Pancreas (tissue), 10 donors: ENCODE measurements around the gene PDLIM5. TPM values are rescaled to one million over a fixed set of nuclear protein-coding genes. Genes with fewer than 3 reads are reported as not detected.
"Not testable (repeated sequence)": the region's sequence is repeated elsewhere in the genome, so short reads cannot be mapped to it uniquely, and the experiment has no call there.

ENCODE experiments used
- ATAC-seq, 4 donors: fragments of 200-7000 bp; cut with Tn5 transposase; one replicate each; pipeline versions ENCODE4 v1.8.0 to v1.9.1; 2020; ENCODE audit warnings: mild to moderate bottlenecking in 4 of 4, moderate library complexity in 4 of 4
- DNase-seq, 6 donors: peaks; one replicate each; pipeline ENCODE4 v3.0.0-alpha.2; 2020
- FAIRE-seq: peaks from 2 replicates; lab custom pipeline; 2012; peaks lifted over from hg19 to GRCh38; lab: Jason Lieb, UNC
- H3K27ac ChIP-seq, 4 donors: fragments of 200-600 bp; sonication (generic); 1 replicate in 3 of 4; 2 replicates in 1 of 4; pipeline versions ENCODE4 v1.5.0 to v1.8.0; 2020
- H3K27me3 ChIP-seq, 4 donors: fragments of 200-600 bp; one replicate each; pipeline ENCODE4 v1.8.0; 2021
- H3K36me3 ChIP-seq, 3 donors: fragments of 200-600 bp; sonication (generic) in 1 of 3; one replicate each; pipeline versions ENCODE4 v1.5.0 to v1.8.0; 2020 to 2021
- H3K4me1 ChIP-seq, 3 donors: fragments of 200-600 bp; one replicate each; pipeline ENCODE4 v1.8.0; 2021
- H3K4me3 ChIP-seq, 4 donors: fragments of 200-600 bp; sonication (generic) in 2 of 4; one replicate each; pipeline versions ENCODE4 v1.5.0 to v1.8.0; 2020 to 2021
- H3K9me3 ChIP-seq, 4 donors: fragments of 200-600 bp; one replicate each; pipeline ENCODE4 v1.8.0; 2021
- WGBS, 2 donors: extraction: QIAGEN DNeasy Blood & Tissue Kit; methylation state at CpG; one replicate each; pipeline ENCODE4 v1.1.7; 2013; 5-methylcytosine and 5-hydroxymethylcytosine counted together
- intact Hi-C, 3 donors: fragments of 100-400 bp; cut with DNase I; formaldehyde crosslinking; loops; one replicate each; pipeline versions ENCODE4 v1.11.1 to v1.14.2; 2022
- polyA plus RNA-seq, 2 donors: library from polyadenylated mRNA; stranded (reverse); fragments of 200-250 nt; gene quantifications; one replicate each; pipeline ENCODE4 v1.2.3, GENCODE V29; 2013
- total RNA-seq, 6 donors: library from RNA; stranded (reverse); fragmentation: NEBNext Ultra II Directional in 4 of 6; extraction: Animal tissue kit (Norgen Biotek cat#: 25700) in 4 of 6; gene quantifications; one replicate each; pipeline versions ENCODE4 v1.2.1 to v1.2.4, GENCODE V29; 2021 to 2023
- TF ChIP-seq, protein P1 (sequence below), 4 donors: fragments of 200-600 bp; sonication (generic) in 3 of 4; IDR thresholded peaks; one replicate each; pipeline versions ENCODE4 v1.5.0 to v1.8.0; 2021; ENCODE audit warnings: antibody characterized with exemption in 4 of 4
- donor health status: healthy with polysubstance abuse.
- donor health status: DM: no; HTN: no; CAD: no; lungs with moderate emphysema.
- donor health status: DM: no; HTN: no; CAD: no.
- donor health status: control.
- donor health status: control.
- donor health status: Bipolar disorder and iron deficiency.
- donor health status: DM: yes; HTN: yes; CAD: no.
- donor health status: DM: no; HTN: no; CAD: no.
- donor health status: DM: no; HTN: no; CAD: no.
- donor health status: DM: yes; HTN: yes; CAD: no.

PDLIM5 gene, protein sequence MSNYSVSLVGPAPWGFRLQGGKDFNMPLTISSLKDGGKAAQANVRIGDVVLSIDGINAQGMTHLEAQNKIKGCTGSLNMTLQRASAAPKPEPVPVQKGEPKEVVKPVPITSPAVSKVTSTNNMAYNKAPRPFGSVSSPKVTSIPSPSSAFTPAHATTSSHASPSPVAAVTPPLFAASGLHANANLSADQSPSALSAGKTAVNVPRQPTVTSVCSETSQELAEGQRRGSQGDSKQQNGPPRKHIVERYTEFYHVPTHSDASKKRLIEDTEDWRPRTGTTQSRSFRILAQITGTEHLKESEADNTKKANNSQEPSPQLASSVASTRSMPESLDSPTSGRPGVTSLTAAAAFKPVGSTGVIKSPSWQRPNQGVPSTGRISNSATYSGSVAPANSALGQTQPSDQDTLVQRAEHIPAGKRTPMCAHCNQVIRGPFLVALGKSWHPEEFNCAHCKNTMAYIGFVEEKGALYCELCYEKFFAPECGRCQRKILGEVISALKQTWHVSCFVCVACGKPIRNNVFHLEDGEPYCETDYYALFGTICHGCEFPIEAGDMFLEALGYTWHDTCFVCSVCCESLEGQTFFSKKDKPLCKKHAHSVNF
- total RNA-seq (10 to 100 TPM; 47.1 to 99.0 (median 53.4) TPM), polyA plus RNA-seq (10 to 100 TPM; 13.2 to 18.1 TPM)

DNA sequence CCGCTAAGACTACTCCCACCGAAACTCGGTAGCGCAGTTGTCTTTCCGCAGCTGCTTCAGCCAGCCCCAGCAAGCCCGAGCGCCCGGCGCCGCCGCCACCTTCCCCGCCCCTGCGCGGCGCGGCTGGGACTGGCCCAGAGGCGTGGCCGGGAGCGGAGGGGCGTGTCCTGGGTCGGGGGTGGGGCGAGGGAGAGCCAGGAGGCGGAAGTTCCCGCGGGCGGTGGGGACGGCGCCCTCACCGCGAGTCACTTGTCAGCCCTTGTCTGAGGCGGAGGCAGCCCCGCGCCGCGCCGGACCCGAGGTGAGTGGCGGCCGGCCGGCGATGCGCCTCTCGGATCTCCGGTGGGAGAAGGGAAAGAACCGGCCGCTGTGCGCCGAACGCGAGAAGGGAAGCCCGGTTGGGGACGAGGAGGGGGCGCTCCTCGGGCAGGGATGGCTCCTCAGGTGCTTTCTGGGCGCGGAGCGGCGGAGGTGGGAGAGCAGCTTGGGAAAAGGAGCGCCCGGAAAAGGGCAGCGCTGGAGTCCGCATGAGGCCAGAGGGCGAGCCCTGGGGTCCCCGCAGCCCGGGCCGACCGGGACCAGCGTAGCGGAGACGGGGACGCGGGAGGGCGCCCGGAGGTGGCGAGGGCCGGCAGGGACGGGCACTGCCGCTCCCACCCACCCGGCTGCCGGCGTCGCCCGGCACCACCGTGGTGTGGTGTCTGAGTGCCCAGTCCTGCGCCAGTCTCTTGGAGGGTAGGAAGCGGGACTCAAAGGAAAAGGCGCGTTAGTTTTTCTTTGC lies at the start of gene PDLIM5:
PDLIM5 (plus strand) TSS at position 248 of the 781 bp plus-strand sequence. CDS start 3,347 bp downstream, outside the sequence.
- intact Hi-C loops: no loop called here
- peak; percentile 88 to 98 (median 92) for DNase-seq
- 0% methylated on average over 67 to 88 of the region's 88 CpGs for WGBS, 2 donors
- Histone ChIP-seq H3K36me3 (peaks cover 0 to 6% (median 0%) of the 10 kb centered on the region in 3 donors), H3K27me3 (no peaks in the 10 kb centered on the region), H3K4me3 (peak within 1 kb of the TSS; percentile 83 to 96 (median 92)), H3K9me3 (no peaks in the 10 kb centered on the region), H3K27ac (peak within 1 kb of the TSS; percentile 93 to 96 (median 95)), H3K4me1 (peaks cover 15 to 34% (median 19%) of the 10 kb centered on the region in 3 donors)
- FAIRE-seq: no peak
- TF ChIP-seq, protein P1, sequence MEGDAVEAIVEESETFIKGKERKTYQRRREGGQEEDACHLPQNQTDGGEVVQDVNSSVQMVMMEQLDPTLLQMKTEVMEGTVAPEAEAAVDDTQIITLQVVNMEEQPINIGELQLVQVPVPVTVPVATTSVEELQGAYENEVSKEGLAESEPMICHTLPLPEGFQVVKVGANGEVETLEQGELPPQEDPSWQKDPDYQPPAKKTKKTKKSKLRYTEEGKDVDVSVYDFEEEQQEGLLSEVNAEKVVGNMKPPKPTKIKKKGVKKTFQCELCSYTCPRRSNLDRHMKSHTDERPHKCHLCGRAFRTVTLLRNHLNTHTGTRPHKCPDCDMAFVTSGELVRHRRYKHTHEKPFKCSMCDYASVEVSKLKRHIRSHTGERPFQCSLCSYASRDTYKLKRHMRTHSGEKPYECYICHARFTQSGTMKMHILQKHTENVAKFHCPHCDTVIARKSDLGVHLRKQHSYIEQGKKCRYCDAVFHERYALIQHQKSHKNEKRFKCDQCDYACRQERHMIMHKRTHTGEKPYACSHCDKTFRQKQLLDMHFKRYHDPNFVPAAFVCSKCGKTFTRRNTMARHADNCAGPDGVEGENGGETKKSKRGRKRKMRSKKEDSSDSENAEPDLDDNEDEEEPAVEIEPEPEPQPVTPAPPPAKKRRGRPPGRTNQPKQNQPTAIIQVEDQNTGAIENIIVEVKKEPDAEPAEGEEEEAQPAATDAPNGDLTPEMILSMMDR (IDR thresholded peaks at IDR 0.05): no peak
- ATAC-seq: peak; percentile 86 to 92 (median 90)

DNA sequence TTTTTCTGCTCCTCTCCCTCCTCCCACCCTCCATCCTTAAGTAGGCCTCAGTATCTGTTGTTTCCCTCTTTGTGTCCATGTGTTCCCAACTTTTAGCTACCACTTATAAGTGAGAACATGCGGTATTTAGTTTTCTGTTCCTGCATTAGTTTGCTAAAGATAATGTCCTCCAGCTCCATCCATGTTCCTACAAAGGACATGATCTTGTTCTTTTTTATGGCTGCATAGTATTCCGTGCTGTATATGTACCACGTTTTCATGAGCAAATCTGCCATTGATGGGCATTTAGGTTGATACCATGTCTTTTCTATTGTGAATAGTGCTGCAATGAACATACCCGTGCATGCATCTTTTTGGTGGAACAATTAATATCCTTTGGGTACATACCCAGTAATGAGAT lies 49.3 kb upstream of the PDLIM5 start:
- H3K36me3 ChIP-seq, H3K4me3 ChIP-seq, H3K27me3 ChIP-seq, DNase-seq, H3K4me1 ChIP-seq, H3K27ac ChIP-seq, intact Hi-C loops, ATAC-seq, FAIRE-seq, H3K9me3 ChIP-seq: not testable (repeated sequence)
- 86 to 89% methylated on average over 4 of the region's 4 CpGs for WGBS, 2 donors

DNA sequence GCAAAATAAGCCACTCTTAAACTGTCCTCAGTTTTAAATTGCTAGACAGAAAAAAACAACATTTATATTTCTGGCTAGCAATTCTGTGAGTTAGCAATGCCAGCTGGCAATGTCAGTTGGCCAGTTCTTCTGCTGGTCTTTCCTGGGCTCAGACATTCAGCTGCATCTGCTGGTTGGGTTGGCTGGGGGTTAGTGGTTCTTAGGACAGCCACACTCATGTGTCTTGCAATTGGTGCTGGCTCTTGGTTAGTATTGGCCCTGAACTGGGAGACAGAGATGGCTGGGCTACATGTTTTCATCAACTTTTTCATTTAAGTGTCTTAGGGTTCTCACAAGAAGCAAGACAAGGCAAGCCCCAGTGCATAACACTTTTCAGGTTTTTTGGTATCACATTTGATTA lies 48.0 kb upstream of the PDLIM5 start:
- Histone ChIP-seq H3K4me3 (no peak overlapping the region), H3K9me3 (no peaks in the 10 kb centered on the region), H3K27me3 (no peaks in the 10 kb centered on the region), H3K4me1 (peaks cover 0 to 5% (median 0%) of the 10 kb centered on the region in 3 donors), H3K27ac (no peak overlapping the region), H3K36me3 (no peaks in the 10 kb centered on the region)
- FAIRE-seq (no peak), ATAC-seq (no peak), DNase-seq (no peak)
- TF ChIP-seq, protein P1 (IDR thresholded peaks at IDR 0.05): no peak
- intact Hi-C loops: no loop called here

DNA sequence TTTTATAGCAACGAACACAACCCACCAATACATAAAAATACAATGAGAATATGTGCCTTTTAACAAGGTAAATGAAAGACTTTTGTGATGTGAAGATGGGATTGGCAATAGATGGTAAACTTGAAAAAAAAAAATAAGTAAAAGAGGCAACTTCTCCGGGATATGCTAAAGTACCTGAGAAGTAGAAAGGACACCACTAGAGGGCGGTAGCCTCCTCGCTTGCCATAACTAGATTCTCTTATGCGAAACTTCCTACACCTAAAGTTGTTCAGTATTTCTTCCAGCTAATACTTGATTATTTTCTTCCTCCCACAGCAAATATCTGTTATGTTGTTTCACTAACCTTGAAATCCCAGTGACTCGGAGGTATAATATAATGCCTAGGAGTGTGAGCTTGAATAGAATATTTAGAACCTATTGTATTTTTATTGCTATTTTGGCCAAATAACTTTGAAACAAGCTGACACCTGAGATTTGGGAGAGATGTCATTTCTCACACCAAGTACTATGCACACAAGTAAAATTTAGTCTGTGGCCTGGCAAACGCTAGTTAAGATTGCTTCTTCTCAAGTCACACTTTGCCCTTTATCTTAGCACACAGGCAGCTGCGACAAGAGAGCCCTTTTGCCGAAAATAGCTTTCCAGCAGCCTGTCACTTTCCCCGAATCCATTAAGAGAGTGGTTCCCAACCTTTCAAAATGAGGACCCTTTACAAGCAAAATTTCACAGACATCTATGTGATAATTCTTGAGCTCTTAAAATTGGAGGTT lies 44.9 kb upstream of the PDLIM5 start:
- Histone ChIP-seq H3K4me1 (peaks cover 0 to 3% (median 0%) of the 10 kb centered on the region in 3 donors), H3K4me3 (no peak overlapping the region), H3K27ac (no peak overlapping the region), H3K36me3 (no peaks in the 10 kb centered on the region), H3K27me3 (no peaks in the 10 kb centered on the region), H3K9me3 (no peaks in the 10 kb centered on the region)
- peak; percentile 89 to 100 (median 96) for ATAC-seq
- 12 to 14% methylated on average over 10 of the region's 10 CpGs for WGBS, 2 donors
- peak in 4 of 6 donors; percentile 57 to 74 (median 66) for DNase-seq
- TF ChIP-seq, protein P1 (IDR thresholded peaks at IDR 0.05): peak; percentile 79 to 84 (median 82)
- peak; percentile 94 for FAIRE-seq
- intact Hi-C loops: loop anchor here in 2 of 3 donors (5.0 kb wide), 1 partner anchor 190 kb away; no protein-coding TSS in a partner anchor
